A673 (cell line): ENCODE data around the gene SSB. TPM values are rescaled to one million over a fixed set of nuclear protein-coding genes. Genes with fewer than 3 reads are reported as not detected.

Experiments used
- BruUV-seq: library from RNA; stranded (reverse); fragments of 400-500 nt; replicated peaks from 2 replicates; lab custom pipeline; 2021; lab: Mats Ljungman, UMichigan
- CTCF ChIA-PET: fragments of 300-600 bp; sonication (Branson Sonifier 250); formaldehyde crosslinking; loops from one replicate; lab custom pipeline; 2022; ENCODE audit warnings: antibody characterized with exemption; lab: Charles Lee
- POLR2A ChIA-PET: fragments of 300-600 bp; sonication (Branson Sonifier 250); formaldehyde crosslinking; loops from one replicate; lab custom pipeline; 2022; ENCODE audit warnings: antibody characterized with exemption; ENCODE audit not compliant: low non-redundant PET; lab: Charles Lee
- DNase-seq: peaks from one replicate; pipeline ENCODE4 v3.0.0-alpha.2; 2015; ENCODE audit warnings: low spot score
- H3K27ac ChIP-seq: fragments of 200-600 bp; sonication (generic); 2 replicates; pipeline ENCODE4 v1.5.1; 2016; ENCODE audit warnings: mixed run types, low read depth, mild to moderate bottlenecking, mixed read lengths, antibody characterized with exemption, low read length; ENCODE audit not compliant: poor library complexity, severe bottlenecking
- H3K27me3 ChIP-seq: fragments of 200-600 bp; sonication (generic); replicated peaks from 2 replicates; pipeline ENCODE4 v1.6.1; 2017; ENCODE audit warnings: mixed run types, low read depth, mild to moderate bottlenecking, mixed read lengths, antibody characterized with exemption, low read length; ENCODE audit not compliant: insufficient read depth, poor library complexity
- H3K36me3 ChIP-seq: fragments of 200-600 bp; sonication (generic); 2 replicates; pipeline ENCODE4 v1.6.1; 2016; ENCODE audit warnings: mixed run types, mild to moderate bottlenecking, mixed read lengths, antibody characterized with exemption, low read length; ENCODE audit not compliant: insufficient read depth, poor library complexity, severe bottlenecking
- H3K4me1 ChIP-seq: fragments of 200-600 bp; sonication (generic); 2 replicates; pipeline ENCODE4 v1.6.1; 2017; ENCODE audit warnings: mixed run types, mild to moderate bottlenecking, mixed read lengths, antibody characterized with exemption, low read length; ENCODE audit not compliant: insufficient read depth, poor library complexity, severe bottlenecking
- H3K4me3 ChIP-seq: fragments of 200-600 bp; sonication (generic); 2 replicates; pipeline ENCODE4 v1.5.1; 2016; ENCODE audit warnings: low read depth, mixed run types, mild to moderate bottlenecking, mixed read lengths, low read length; ENCODE audit not compliant: poor library complexity, severe bottlenecking
- H3K9me3 ChIP-seq: fragments of 200-600 bp; sonication (generic); 2 replicates; pipeline ENCODE4 v1.6.1; 2016; ENCODE audit warnings: mixed run types, low read depth, mild to moderate bottlenecking, mixed read lengths, antibody characterized with exemption, low read length; ENCODE audit not compliant: poor library complexity, severe bottlenecking
- EZH2 ChIP-seq: fragments of 200-600 bp; sonication (generic); IDR thresholded peaks from 2 replicates; pipeline ENCODE4 v1.6.1; 2017; ENCODE audit warnings: borderline replicate concordance, low read depth, mild to moderate bottlenecking, mixed read lengths, antibody characterized with exemption, low read length; ENCODE audit not compliant: poor library complexity, severe bottlenecking
- intact Hi-C: fragments of 100-400 bp; cut with micrococcal nuclease; formaldehyde crosslinking; loops from one replicate; pipeline ENCODE4 v1.10.0; 2022; ENCODE audit not compliant: unreplicated experiment
- total RNA-seq: library from RNA; stranded (reverse); gene quantifications from 2 replicates; pipeline ENCODE4 v1.2.3, GENCODE V29; 2021
- TF ChIP-seq, protein P1 (sequence below): fragments of 300-800, 200-600 bp; sonication (generic); conservative IDR thresholded peaks from 2 replicates; pipeline ENCODE4 v1.5.1; 2017; ENCODE audit warnings: low read depth, mild to moderate bottlenecking, antibody characterized with exemption, low read length, moderate library complexity, mixed read lengths

SSB gene
- total RNA-seq, 1 experiment from 2014 or later: 231 TPM

GRCh38 chr2:169803480-169803879 is 4.8 kb downstream of the SSB start:
- ChIA-PET POLR2A (no interaction called here), CTCF (no interaction called here)
- intact Hi-C loops: no loop called here

DNA sequence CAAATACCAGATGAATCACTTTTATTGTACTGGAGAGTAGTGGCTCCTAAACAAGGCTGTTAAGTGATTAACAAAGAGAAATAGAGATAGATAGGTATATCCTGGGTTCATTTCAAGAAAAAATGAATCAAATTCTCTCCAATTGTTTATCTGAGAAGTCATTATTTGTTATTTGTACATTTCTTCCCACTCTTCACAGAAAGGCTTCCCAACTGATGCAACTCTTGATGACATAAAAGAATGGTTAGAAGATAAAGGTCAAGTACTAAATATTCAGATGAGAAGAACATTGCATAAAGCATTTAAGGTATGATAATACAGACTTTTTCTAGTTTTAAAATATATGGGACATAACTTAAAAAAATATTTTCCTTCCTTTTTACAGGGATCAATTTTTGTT is 7.9 kb downstream of the SSB start:
- Histone ChIP-seq H3K27ac (no peak overlapping the region), H3K36me3 (peaks cover 80% of the 10 kb centered on the region)
- CTCF ChIA-PET: no interaction called here

More at GRCh38 chr2:169803480-169803879, 4.8 kb downstream of the SSB start:
- DNase-seq: no peak
- H3K27me3 ChIP-seq: no peaks in the 10 kb centered on the region
- no peaks in the 10 kb centered on the region for H3K9me3 ChIP-seq
- peaks cover 59% of the 10 kb centered on the region for H3K36me3 ChIP-seq
- TF ChIP-seq, protein P1, sequence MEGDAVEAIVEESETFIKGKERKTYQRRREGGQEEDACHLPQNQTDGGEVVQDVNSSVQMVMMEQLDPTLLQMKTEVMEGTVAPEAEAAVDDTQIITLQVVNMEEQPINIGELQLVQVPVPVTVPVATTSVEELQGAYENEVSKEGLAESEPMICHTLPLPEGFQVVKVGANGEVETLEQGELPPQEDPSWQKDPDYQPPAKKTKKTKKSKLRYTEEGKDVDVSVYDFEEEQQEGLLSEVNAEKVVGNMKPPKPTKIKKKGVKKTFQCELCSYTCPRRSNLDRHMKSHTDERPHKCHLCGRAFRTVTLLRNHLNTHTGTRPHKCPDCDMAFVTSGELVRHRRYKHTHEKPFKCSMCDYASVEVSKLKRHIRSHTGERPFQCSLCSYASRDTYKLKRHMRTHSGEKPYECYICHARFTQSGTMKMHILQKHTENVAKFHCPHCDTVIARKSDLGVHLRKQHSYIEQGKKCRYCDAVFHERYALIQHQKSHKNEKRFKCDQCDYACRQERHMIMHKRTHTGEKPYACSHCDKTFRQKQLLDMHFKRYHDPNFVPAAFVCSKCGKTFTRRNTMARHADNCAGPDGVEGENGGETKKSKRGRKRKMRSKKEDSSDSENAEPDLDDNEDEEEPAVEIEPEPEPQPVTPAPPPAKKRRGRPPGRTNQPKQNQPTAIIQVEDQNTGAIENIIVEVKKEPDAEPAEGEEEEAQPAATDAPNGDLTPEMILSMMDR: no peak
- no peak for TF ChIP-seq EZH2
- no TSS peak for BruUV-seq
- H3K4me3 ChIP-seq: no peak overlapping the region
- H3K4me1 ChIP-seq: no peaks in the 10 kb centered on the region
- no peak overlapping the region for H3K27ac ChIP-seq

GRCh38 chr2:169808221-169808620 is 9.6 kb downstream of the SSB start:
- no peak for TF ChIP-seq EZH2
- TF ChIP-seq, protein P1: no peak
- Histone ChIP-seq H3K27ac (no peak overlapping the region), H3K9me3 (no peaks in the 10 kb centered on the region), H3K36me3 (peaks cover 82% of the 10 kb centered on the region), H3K27me3 (no peaks in the 10 kb centered on the region), H3K4me1 (no peaks in the 10 kb centered on the region), H3K4me3 (no peak overlapping the region)
- ChIA-PET CTCF (no interaction called here), POLR2A (no interaction called here)
- intact Hi-C loops: no loop called here
- no peak for DNase-seq
- no TSS peak for BruUV-seq

More for the DNA sequence above, 7.9 kb downstream of the SSB start:
- no TSS peak for BruUV-seq
- POLR2A ChIA-PET: no interaction called here
- TF ChIP-seq, protein P1: no peak
- TF ChIP-seq EZH2: no peak
- DNase-seq: no peak
- Histone ChIP-seq H3K4me3 (no peak overlapping the region), H3K27me3 (no peaks in the 10 kb centered on the region), H3K4me1 (no peaks in the 10 kb centered on the region), H3K9me3 (no peaks in the 10 kb centered on the region)
- intact Hi-C loops: no loop called here
